K562 (cell line): ENCODE data around the gene RTBDN. TPM values are rescaled to one million over a fixed set of nuclear protein-coding genes. Genes with fewer than 3 reads are reported as not detected.

Source experiments
- BRCA1 ChIP-seq, 2 experiments: fragments of 450-650 bp in 1 of 2; sonication (generic) in 1 of 2; formaldehyde crosslinking in 1 of 2; IDR thresholded peaks; 2 replicates each; pipeline versions ENCODE4 v1.5.0 to v1.6.1; 2017 to 2020; ENCODE audit warnings: mild to moderate bottlenecking in 1 of 2, missing genetic modification reagents in 1 of 2
- DACH1 ChIP-seq: fragments of 450-650 bp; IDR thresholded peaks from 2 replicates; pipeline ENCODE4 v1.6.1; 2018; ENCODE audit not compliant: partially characterized antibody
- ELF1 ChIP-seq: fragments of 200-800 bp; sonication (Bioruptor generic); IDR thresholded peaks from 2 replicates; pipeline ENCODE4 v1.6.1; 2016; ENCODE audit warnings: missing genetic modification characterization, missing compliant biosample characterization
- ETS2 ChIP-seq: IDR thresholded peaks from 2 replicates; pipeline ENCODE4 v1.6.1; 2016; ENCODE audit warnings: borderline replicate concordance, missing genetic modification characterization, mild to moderate bottlenecking, moderate library complexity, missing compliant biosample characterization; ENCODE audit not compliant: poor library complexity, severe bottlenecking
- ETV1 ChIP-seq: fragments of 450-650 bp; conservative IDR thresholded peaks from 2 replicates; pipeline ENCODE4 v1.6.1; 2016; ENCODE audit warnings: missing genetic modification characterization, control low read depth, low read depth, missing compliant biosample characterization
- GTF3C2 ChIP-seq: IDR thresholded peaks from 3 replicates; pipeline ENCODE4 v1.6.1; 2011; ENCODE audit warnings: borderline replicate concordance, mild to moderate bottlenecking, moderate library complexity; ENCODE audit not compliant: insufficient read length; ENCODE audit errors: extremely low read depth
- ID3 ChIP-seq, 2 experiments: fragments of 250-450 bp in 1 of 2; fragments of 450-650 bp in 1 of 2; sonication (Bioruptor Pico) in 1 of 2; IDR thresholded peaks; 2 replicates each; pipeline versions ENCODE4 v1.6.1 to v1.8.0; 2016 to 2021; ENCODE audit warnings: mild to moderate bottlenecking in 2 of 2, moderate library complexity in 2 of 2, missing compliant biosample characterization in 1 of 2, missing genetic modification characterization in 1 of 2
- MAFK ChIP-seq: IDR thresholded peaks from 2 replicates; pipeline ENCODE4 v1.6.1; 2011; ENCODE audit warnings: low read length, improper control_type of control experiment
- MED1 ChIP-seq: sonication (generic); formaldehyde crosslinking; IDR thresholded peaks from 2 replicates; pipeline ENCODE4 v1.8.1; 2023; ENCODE audit warnings: missing genetic modification reagents, borderline replicate concordance
- PHB ChIP-seq: fragments of 250-450 bp; sonication (Bioruptor Pico); IDR thresholded peaks from 2 replicates; pipeline ENCODE4 v1.5.0; 2021
- POLR2A ChIP-seq: fragments of 450-650 bp; conservative IDR thresholded peaks from 2 replicates; pipeline ENCODE4 v1.6.1; 2016
- POLR2AphosphoS5 ChIP-seq: IDR thresholded peaks from 2 replicates; pipeline ENCODE4 v1.6.1; 2011; ENCODE audit warnings: mild to moderate bottlenecking, low read depth, low read length, moderate library complexity; ENCODE audit not compliant: control insufficient read depth, insufficient read depth
- RBM39 ChIP-seq: fragments of 200-400 bp; formaldehyde crosslinking; optimal IDR thresholded peaks from 2 replicates; pipeline ENCODE3; 2018; ENCODE audit warnings: low read depth, low read length
- SMC3 ChIP-seq: conservative IDR thresholded peaks from 2 replicates; pipeline ENCODE4 v1.6.1; 2011; ENCODE audit warnings: low read depth, low read length, improper control_type of control experiment; ENCODE audit not compliant: insufficient read depth
- SNAPC5 ChIP-seq: fragments of 250-450 bp; sonication (Bioruptor Pico); IDR thresholded peaks from 2 replicates; pipeline ENCODE4 v1.8.0; 2021; ENCODE audit warnings: moderate library complexity, mild to moderate bottlenecking, inconsistent platforms
- THAP7 ChIP-seq: fragments of 250-450 bp; sonication (Bioruptor Pico); IDR thresholded peaks from 2 replicates; pipeline ENCODE4 v1.5.0; 2021
- ZKSCAN8 ChIP-seq: fragments of 200-800 bp; sonication (Bioruptor generic); IDR thresholded peaks from 2 replicates; pipeline ENCODE4 v1.6.1; 2016; ENCODE audit warnings: missing genetic modification characterization, missing compliant biosample characterization
- ZNF174 ChIP-seq: fragments of 250-450 bp; sonication (Bioruptor Pico); IDR thresholded peaks from 2 replicates; pipeline ENCODE4 v1.4.0; 2020; ENCODE audit warnings: mild to moderate bottlenecking
- ZNF57 ChIP-seq: fragments of 450-650 bp; formaldehyde crosslinking; IDR thresholded peaks from 2 replicates; pipeline ENCODE4 v1.4.0; 2020; ENCODE audit warnings: mild to moderate bottlenecking, moderate library complexity
- ZNF780A ChIP-seq: fragments of 250-450 bp; sonication (Bioruptor Pico); IDR thresholded peaks from 2 replicates; pipeline ENCODE4 v1.5.0; 2021; ENCODE audit warnings: mild to moderate bottlenecking
- polyA plus RNA-seq, 8 experiments: library from polyadenylated mRNA; depleted of rRNA in 4 of 8; stranded (reverse) in 5 of 8; unstranded in 3 of 8; fragments of >200 nt; fragmentation: Nextera tagmentation in 2 of 8; fragmentation: Illumina TruSeq in 1 of 8; extraction: Ambion mirVana in 2 of 8; extraction: Trizol in 1 of 8; gene quantifications; 2 replicates each; pipeline versions ENCODE4 v1.2.1 to v1.2.3, GENCODE V29; 2011 to 2014; ENCODE audit warnings: inconsistent platforms in 1 of 8, missing spikeins in 1 of 8
- total RNA-seq, 7 experiments: library from RNA; depleted of rRNA in 6 of 7; stranded (reverse); fragments of >200 nt in 6 of 7; fragmentation: Illumina TruSeq in 2 of 7; extraction: Trizol in 2 of 7; gene quantifications; 2 replicates each; pipeline versions ENCODE4 v1.2.1 to v1.2.3, GENCODE V29; 2011 to 2021; ENCODE audit warnings: low replicate concordance in 1 of 7
- TF ChIP-seq, protein P1 (sequence below): fragments of 150-350 bp; IDR thresholded peaks from 2 replicates; pipeline ENCODE4 v1.6.1; 2014; ENCODE audit warnings: low read depth, mild to moderate bottlenecking, low read length, borderline replicate concordance

Gene RTBDN
- total and polyA plus RNA-seq, 9 of the 15 experiments (the other 6 are each of a cell fraction or from before 2014, with no cell fraction given) = 0.20 to 2.3 (median 0.72) TPM; not detected in 1

DNA sequence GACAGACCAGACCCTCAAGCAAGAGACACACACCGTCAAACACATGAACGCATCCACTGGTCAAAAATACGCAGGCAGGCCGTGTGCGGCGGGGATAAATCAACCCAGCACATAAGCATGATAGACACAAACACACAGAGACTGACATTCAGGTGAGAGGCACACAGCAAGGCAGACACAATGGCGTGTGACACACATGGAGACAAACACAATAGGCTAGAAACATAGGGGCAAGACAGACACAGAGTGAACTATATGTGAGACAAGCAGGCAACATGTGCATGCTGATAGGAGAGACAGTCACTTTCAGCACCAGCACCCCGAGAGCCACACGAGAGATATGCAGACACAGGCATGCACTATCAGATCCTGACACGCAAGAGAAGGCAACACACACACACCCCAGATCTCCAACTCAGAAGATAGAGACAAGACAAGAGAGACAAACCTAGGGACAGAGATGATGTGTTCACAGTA is 49.9 kb downstream of the RTBDN start (continued):
- TF ChIP-seq ZNF174 (CRISPR knock-in tag) (no peak), SNAPC5 (CRISPR knock-in tag) (no peak), GTF3C2 (no peak), DACH1 (no peak), RBM39 (no peak), BRCA1 (IDR thresholded peaks at IDR 0.05) (no peak), BRCA1 (CRISPR knock-in tag; IDR thresholded peaks at IDR 0.05) (no peak), MED1 (no peak), ZKSCAN8 (no peak), POLR2A (0 out of 2 replicates have a peak, but pooled peaks have one; percentile 30), POLR2AphosphoS5 (peak; percentile 89), ETS2 (tag) (no peak), ETV1 (tag) (no peak), ZNF780A (CRISPR knock-in tag) (no peak), PHB (CRISPR knock-in tag) (no peak), THAP7 (no peak), SMC3 (no peak), ZNF57 (CRISPR knock-in tag) (no peak), ID3 (CRISPR knock-in tag; IDR thresholded peaks at IDR 0.05) (no peak), ID3 (tag; IDR thresholded peaks at IDR 0.05) (peak; percentile 52; the same call in 1 of the 2 replicates), MAFK (0 out of 2 replicates have a peak, but pooled peaks have one; percentile 23), ELF1 (tag) (no peak)
- TF ChIP-seq, protein P1, sequence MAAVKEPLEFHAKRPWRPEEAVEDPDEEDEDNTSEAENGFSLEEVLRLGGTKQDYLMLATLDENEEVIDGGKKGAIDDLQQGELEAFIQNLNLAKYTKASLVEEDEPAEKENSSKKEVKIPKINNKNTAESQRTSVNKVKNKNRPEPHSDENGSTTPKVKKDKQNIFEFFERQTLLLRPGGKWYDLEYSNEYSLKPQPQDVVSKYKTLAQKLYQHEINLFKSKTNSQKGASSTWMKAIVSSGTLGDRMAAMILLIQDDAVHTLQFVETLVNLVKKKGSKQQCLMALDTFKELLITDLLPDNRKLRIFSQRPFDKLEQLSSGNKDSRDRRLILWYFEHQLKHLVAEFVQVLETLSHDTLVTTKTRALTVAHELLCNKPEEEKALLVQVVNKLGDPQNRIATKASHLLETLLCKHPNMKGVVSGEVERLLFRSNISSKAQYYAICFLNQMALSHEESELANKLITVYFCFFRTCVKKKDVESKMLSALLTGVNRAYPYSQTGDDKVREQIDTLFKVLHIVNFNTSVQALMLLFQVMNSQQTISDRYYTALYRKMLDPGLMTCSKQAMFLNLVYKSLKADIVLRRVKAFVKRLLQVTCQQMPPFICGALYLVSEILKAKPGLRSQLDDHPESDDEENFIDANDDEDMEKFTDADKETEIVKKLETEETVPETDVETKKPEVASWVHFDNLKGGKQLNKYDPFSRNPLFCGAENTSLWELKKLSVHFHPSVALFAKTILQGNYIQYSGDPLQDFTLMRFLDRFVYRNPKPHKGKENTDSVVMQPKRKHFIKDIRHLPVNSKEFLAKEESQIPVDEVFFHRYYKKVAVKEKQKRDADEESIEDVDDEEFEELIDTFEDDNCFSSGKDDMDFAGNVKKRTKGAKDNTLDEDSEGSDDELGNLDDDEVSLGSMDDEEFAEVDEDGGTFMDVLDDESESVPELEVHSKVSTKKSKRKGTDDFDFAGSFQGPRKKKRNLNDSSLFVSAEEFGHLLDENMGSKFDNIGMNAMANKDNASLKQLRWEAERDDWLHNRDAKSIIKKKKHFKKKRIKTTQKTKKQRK = no peak
